GM21367 (cell line): Measurements from ENCODE around the gene KCNJ8.

Source experiments
- ATAC-seq: cut with Tn5 transposase; IDR thresholded peaks from one replicate; pipeline ENCODE4 v1.9.1; 2021; ENCODE audit not compliant: unreplicated experiment

The KCNJ8 gene

DNA sequence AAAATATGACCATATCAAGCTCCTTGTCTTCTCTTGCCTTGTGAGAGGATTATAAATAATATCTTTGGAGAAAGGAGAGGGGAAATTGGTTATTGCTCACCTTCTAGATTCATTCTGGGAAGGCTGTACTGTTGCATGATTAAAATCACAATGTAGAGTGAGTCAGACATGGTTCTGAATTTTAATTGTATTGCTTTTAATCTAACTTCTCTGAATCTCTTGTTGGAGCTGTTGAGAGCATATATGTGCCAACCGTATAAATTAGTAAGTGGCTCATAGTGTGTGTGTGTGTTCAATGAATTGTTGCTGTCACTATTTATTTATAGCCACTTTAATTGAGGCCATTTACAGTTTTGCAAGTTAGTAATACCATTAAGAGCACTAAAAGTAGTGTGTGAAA is 56.1 kb downstream of the KCNJ8 start:
- ATAC-seq = no peak

GRCh38 chr12:21717767-21718166 is 56.7 kb downstream of the KCNJ8 start:
- ATAC-seq = no peak

- ATAC-seq = no peak
These were observed 59.1 kb downstream of the KCNJ8 start for GRCh38 chr12:21715386-21715785.
